Tibial nerve (tissue), 4 donors: Measurements from ENCODE around the gene HIPK2. TPM values are rescaled to one million over a fixed set of nuclear protein-coding genes. Genes with fewer than 3 reads are reported as not detected.

ENCODE experiments used
- DNase-seq, 2 donors: peaks; one replicate each; pipeline ENCODE4 v3.0.0-alpha.2; 2019; ENCODE audit warnings: low spot score in 2 of 2
- H3K27ac ChIP-seq, 4 donors: fragments of 200-600 bp; sonication (generic) in 3 of 4; one replicate each; pipeline ENCODE4 v1.5.1; 2017 to 2019; ENCODE audit warnings: mild to moderate bottlenecking in 1 of 4
- H3K27me3 ChIP-seq, 2 donors: fragments of 200-600 bp; sonication (generic) in 1 of 2; one replicate each; pipeline versions ENCODE4 v1.5.1 to v1.6.0; 2017 to 2019
- H3K36me3 ChIP-seq, 3 donors: fragments of 200-600 bp; sonication (generic); one replicate each; pipeline ENCODE4 v1.5.1; 2018 to 2019
- H3K4me1 ChIP-seq, 4 donors: fragments of 200-600 bp; sonication (generic) in 3 of 4; one replicate each; pipeline ENCODE4 v1.5.1; 2017 to 2019
- H3K4me3 ChIP-seq, 4 donors: fragments of 200-600 bp; sonication (generic) in 3 of 4; one replicate each; pipeline ENCODE4 v1.5.1; 2017 to 2019; ENCODE audit warnings: mild to moderate bottlenecking in 1 of 4, moderate library complexity in 1 of 4
- H3K9me3 ChIP-seq, 4 donors: fragments of 200-600 bp; sonication (generic) in 3 of 4; one replicate each; pipeline ENCODE4 v1.5.1; 2017 to 2019
- EP300 ChIP-seq, 2 donors: sonication (generic); formaldehyde crosslinking; IDR thresholded peaks; one replicate each; pipeline ENCODE4 v1.6.1; 2017; ENCODE audit warnings: antibody characterized with exemption in 2 of 2, mild to moderate bottlenecking in 1 of 2
- POLR2A ChIP-seq, 2 donors: fragments of 450-650 bp; IDR thresholded peaks; one replicate each; pipeline ENCODE4 v1.6.1; 2017; ENCODE audit warnings: antibody characterized with exemption in 2 of 2, mild to moderate bottlenecking in 2 of 2, moderate library complexity in 2 of 2
- WGBS, 2 donors: methylation state at CpG; one replicate each; pipeline ENCODE4 v1.1.5; 2018; 5-methylcytosine and 5-hydroxymethylcytosine counted together
- total RNA-seq, 4 donors: library from RNA; depleted of rRNA; stranded (reverse); fragments of >200 nt; gene quantifications; one replicate each; pipeline ENCODE4 v1.1.0, GENCODE V29; 2016
- TF ChIP-seq, protein P1 (sequence below), 5 experiments: fragments of 200-600 bp in 3 of 5; fragments of 450-650 bp in 2 of 5; sonication (generic) in 3 of 5; IDR thresholded peaks; one replicate each; pipeline ENCODE4 v1.5.1; 2016 to 2019; ENCODE audit warnings: antibody characterized with exemption in 5 of 5, mild to moderate bottlenecking in 3 of 5, moderate library complexity in 2 of 5

Gene HIPK2
- total RNA-seq, 4 donors from 2014 or later = 24.9 to 41.1 (median 29.7) TPM

GRCh38 chr7:139541600-139542307 lies 236.0 kb downstream of the HIPK2 start:
- no peak for DNase-seq
- Histone ChIP-seq H3K27ac (no peak overlapping the region), H3K4me1 (peaks cover 0 to 5% (median 0%) of the 10 kb centered on the region in 4 donors), H3K4me3 (no peak overlapping the region), H3K27me3 (no peaks in the 10 kb centered on the region), H3K36me3 (no peaks in the 10 kb centered on the region), H3K9me3 (no peaks in the 10 kb centered on the region)
- 67 to 85% methylated on average over 16 to 21 of the region's 21 CpGs for WGBS, 2 donors
- TF ChIP-seq, protein P1, sequence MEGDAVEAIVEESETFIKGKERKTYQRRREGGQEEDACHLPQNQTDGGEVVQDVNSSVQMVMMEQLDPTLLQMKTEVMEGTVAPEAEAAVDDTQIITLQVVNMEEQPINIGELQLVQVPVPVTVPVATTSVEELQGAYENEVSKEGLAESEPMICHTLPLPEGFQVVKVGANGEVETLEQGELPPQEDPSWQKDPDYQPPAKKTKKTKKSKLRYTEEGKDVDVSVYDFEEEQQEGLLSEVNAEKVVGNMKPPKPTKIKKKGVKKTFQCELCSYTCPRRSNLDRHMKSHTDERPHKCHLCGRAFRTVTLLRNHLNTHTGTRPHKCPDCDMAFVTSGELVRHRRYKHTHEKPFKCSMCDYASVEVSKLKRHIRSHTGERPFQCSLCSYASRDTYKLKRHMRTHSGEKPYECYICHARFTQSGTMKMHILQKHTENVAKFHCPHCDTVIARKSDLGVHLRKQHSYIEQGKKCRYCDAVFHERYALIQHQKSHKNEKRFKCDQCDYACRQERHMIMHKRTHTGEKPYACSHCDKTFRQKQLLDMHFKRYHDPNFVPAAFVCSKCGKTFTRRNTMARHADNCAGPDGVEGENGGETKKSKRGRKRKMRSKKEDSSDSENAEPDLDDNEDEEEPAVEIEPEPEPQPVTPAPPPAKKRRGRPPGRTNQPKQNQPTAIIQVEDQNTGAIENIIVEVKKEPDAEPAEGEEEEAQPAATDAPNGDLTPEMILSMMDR (IDR thresholded peaks at IDR 0.05) = no peak
- no peak for TF ChIP-seq EP300 (IDR thresholded peaks at IDR 0.05)
- TF ChIP-seq POLR2A (IDR thresholded peaks at IDR 0.05) = no peak

DNA sequence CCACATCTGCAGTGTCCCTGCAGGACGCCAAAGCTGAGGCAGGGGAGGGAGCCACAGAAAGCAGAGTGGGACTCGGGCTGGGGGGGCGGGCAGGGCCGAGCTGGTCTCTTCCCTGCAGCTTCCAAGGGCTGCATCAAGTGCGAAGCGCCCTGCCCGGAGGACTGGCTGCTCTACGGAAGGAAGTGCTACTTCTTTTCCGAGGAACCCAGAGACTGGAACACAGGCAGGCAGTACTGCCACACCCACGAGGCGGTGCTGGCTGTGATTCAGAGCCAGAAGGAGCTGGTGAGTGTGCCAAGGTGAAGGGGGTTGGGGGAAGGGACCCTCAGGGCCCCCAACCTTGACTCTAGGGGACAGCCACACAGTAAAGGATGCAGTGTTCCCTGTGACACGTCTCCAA lies 237.6 kb downstream of the HIPK2 start:
- Histone ChIP-seq H3K4me3 (no peak overlapping the region), H3K27me3 (no peaks in the 10 kb centered on the region), H3K4me1 (peaks cover 0 to 5% (median 0%) of the 10 kb centered on the region in 4 donors), H3K9me3 (no peaks in the 10 kb centered on the region), H3K27ac (no peak overlapping the region), H3K36me3 (no peaks in the 10 kb centered on the region)
- TF ChIP-seq POLR2A (IDR thresholded peaks at IDR 0.05) = no peak
- TF ChIP-seq, protein P1 (IDR thresholded peaks at IDR 0.05) = no peak
- no peak for DNase-seq
- 53 to 57% methylated on average over 12 of the region's 12 CpGs for WGBS, 2 donors

DNA sequence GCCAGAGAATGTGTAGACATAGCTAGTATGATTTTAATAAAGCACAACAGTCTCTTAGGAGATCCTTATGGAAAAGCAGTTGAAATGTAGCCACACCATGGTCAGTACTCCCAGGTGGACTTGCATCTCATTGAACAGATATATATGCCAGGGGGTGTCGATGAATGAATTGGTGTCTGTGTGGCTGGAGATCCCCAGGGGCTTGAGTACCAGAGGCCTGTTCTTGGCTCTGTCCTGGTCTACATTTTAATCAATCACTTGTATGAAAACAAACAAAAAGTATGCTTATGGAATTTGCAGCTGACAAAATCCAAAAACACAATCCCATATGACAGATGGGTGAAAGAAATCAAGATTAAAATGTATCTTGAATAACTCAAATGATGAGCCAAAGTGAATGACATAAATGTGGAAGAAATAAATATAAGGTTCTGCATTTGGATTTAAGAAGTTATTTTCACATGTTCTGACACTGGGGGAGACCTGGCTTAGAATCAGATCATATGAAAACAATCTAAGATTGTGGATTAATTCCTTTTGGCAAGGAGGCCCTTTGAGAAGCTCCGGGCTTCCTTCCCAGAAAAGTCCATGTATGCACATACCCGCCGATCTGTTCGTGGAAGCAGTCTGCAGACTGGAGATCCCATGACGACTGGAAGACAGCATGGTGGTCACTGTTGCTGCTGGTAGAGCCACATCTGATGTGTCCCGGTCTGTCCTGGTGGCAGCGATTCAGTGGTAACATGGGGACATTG lies 238.7 kb downstream of the HIPK2 start:
- no peaks in the 10 kb centered on the region for H3K9me3 ChIP-seq
- H3K4me1 ChIP-seq = peaks cover 0 to 5% (median 0%) of the 10 kb centered on the region in 4 donors
- no peak overlapping the region for H3K4me3 ChIP-seq
- no peaks in the 10 kb centered on the region for H3K36me3 ChIP-seq
- H3K27ac ChIP-seq = no peak overlapping the region
- DNase-seq = no peak
- no peaks in the 10 kb centered on the region for H3K27me3 ChIP-seq
- no peak for TF ChIP-seq EP300 (IDR thresholded peaks at IDR 0.05)
- TF ChIP-seq, protein P1 (IDR thresholded peaks at IDR 0.05) = no peak
- no peak for TF ChIP-seq POLR2A (IDR thresholded peaks at IDR 0.05)
- WGBS, 2 donors = 59 to 68% methylated on average over 8 of the region's 8 CpGs

- no peak overlapping the region for H3K4me3 ChIP-seq
- H3K36me3 ChIP-seq = no peaks in the 10 kb centered on the region
- no peak overlapping the region for H3K27ac ChIP-seq
- DNase-seq = no peak
- TF ChIP-seq, protein P1 (IDR thresholded peaks at IDR 0.05) = no peak
- TF ChIP-seq POLR2A (IDR thresholded peaks at IDR 0.05) = no peak
- TF ChIP-seq EP300 (IDR thresholded peaks at IDR 0.05) = no peak
- no peaks in the 10 kb centered on the region for H3K27me3 ChIP-seq
- WGBS, 2 donors = 92 to 97% methylated on average over 8 of the region's 8 CpGs
- H3K9me3 ChIP-seq = no peaks in the 10 kb centered on the region
- peaks cover 0 to 5% (median 0%) of the 10 kb centered on the region in 4 donors for H3K4me1 ChIP-seq
Measured at GRCh38 chr7:139536152-139536551, 241.6 kb downstream of the HIPK2 start.
